ENCODE results near the gene CDK17. TPM values are rescaled to one million over a fixed set of nuclear protein-coding genes. Genes with fewer than 3 reads are reported as not detected.

CDK17 gene
- total and polyA plus RNA-seq, 9 of the 15 experiments (the other 6 are each of a cell fraction or from before 2014, with no cell fraction given), result 4.8 to 39.3 (median 21.6) TPM

DNA sequence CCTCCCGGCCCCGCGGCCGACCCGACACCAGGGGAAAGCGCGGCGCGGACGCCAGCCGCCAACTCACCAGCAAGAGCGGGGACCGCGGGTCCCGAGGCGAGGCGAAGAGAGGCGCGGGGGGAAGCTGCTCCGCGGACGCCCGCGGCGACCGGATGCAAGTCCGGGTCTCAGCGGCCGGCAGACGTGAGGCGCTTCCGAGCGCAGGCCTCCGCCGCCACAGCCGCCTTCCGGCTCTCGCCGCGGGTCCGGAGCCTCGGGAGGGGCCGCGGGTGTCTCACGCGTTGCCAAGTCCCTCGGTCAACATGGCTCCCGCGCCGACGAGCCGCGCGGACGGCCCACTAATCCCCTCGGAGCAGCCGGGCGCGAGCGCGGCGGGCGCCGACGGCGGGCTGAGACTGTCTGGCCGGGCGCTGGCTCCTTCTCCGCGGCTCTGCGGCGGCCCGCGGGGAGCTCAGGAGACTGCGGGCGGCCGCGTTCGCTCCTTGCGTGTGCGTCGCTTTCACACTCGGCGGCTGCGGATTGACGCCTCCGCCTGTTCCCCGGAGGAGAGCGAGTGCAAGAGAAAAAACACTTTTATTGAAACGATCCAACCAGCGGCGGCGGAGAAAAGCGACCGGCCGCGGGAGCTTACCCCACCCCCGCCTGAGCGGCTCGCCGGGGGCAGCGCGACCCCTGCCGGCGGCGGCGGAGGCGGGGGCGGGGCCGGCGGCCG lies at the start of gene CDK17 (continued):
- TF ChIP-seq HMGN3 (IDR thresholded peaks at IDR 0.05; ENCODE audit: borderline replicate concordance, extremely low read depth, insufficient read length, low read depth, low read length) (peak; percentile 45), MYC (IDR thresholded peaks at IDR 0.05; ENCODE audit: low read depth, low read length) (peak; percentile 53), MYC (CRISPR knock-in tag; IDR thresholded peaks at IDR 0.05; ENCODE audit: borderline replicate concordance, low read depth) (no peak), POLR2AphosphoS5 (IDR thresholded peaks at IDR 0.05; ENCODE audit: control insufficient read depth, insufficient read depth, low read depth, low read length) (peak; percentile 79; the same call in 1 of the 2 replicates), ZNF217 (CRISPR knock-in tag; IDR thresholded peaks at IDR 0.05) (no peak), GTF2F1 (IDR thresholded peaks at IDR 0.05; ENCODE audit: low read depth, low read length) (no peak), RBM15 (IDR thresholded peaks at IDR 0.05; ENCODE audit: insufficient read depth, low read length) (no peak), YY1 (IDR thresholded peaks at IDR 0.05; ENCODE audit: borderline replicate concordance in 1 of 3, control insufficient read depth in 1 of 3, extremely low read depth in 1 of 3, insufficient read depth in 3 of 3, insufficient read length in 1 of 3, insufficient replicate concordance in 2 of 3, low read depth in 1 of 3, low read length in 2 of 3) (peak; percentile 47 to 86 (median 78)), MTA3 (IDR thresholded peaks at IDR 0.05; ENCODE audit: borderline replicate concordance) (peak; percentile 52; the same call in 1 of the 2 replicates), NR2C2 (CRISPR knock-in tag; IDR thresholded peaks at IDR 0.05) (no peak), NR2C2 (tag; IDR thresholded peaks at IDR 0.05) (0 out of 2 replicates have a peak, but pooled peaks have one; percentile 4), KLF6 (CRISPR knock-in tag; IDR thresholded peaks at IDR 0.05; ENCODE audit: borderline replicate concordance) (no peak), ZNF3 (CRISPR knock-in tag; IDR thresholded peaks at IDR 0.05) (no peak), MAFG (tag; conservative IDR thresholded peaks at IDR 0.05) (no peak), ZBTB9 (CRISPR knock-in tag; IDR thresholded peaks at IDR 0.05) (peak; percentile 68; the same call in 1 of the 2 replicates), RBM34 (IDR thresholded peaks at IDR 0.05; ENCODE audit: borderline replicate concordance, insufficient read depth, low read length) (0 out of 2 replicates have a peak, but pooled peaks have one; percentile 42), GABPB2 (CRISPR knock-in tag; conservative IDR thresholded peaks at IDR 0.05) (no peak)
- TF ChIP-seq, protein P1, sequence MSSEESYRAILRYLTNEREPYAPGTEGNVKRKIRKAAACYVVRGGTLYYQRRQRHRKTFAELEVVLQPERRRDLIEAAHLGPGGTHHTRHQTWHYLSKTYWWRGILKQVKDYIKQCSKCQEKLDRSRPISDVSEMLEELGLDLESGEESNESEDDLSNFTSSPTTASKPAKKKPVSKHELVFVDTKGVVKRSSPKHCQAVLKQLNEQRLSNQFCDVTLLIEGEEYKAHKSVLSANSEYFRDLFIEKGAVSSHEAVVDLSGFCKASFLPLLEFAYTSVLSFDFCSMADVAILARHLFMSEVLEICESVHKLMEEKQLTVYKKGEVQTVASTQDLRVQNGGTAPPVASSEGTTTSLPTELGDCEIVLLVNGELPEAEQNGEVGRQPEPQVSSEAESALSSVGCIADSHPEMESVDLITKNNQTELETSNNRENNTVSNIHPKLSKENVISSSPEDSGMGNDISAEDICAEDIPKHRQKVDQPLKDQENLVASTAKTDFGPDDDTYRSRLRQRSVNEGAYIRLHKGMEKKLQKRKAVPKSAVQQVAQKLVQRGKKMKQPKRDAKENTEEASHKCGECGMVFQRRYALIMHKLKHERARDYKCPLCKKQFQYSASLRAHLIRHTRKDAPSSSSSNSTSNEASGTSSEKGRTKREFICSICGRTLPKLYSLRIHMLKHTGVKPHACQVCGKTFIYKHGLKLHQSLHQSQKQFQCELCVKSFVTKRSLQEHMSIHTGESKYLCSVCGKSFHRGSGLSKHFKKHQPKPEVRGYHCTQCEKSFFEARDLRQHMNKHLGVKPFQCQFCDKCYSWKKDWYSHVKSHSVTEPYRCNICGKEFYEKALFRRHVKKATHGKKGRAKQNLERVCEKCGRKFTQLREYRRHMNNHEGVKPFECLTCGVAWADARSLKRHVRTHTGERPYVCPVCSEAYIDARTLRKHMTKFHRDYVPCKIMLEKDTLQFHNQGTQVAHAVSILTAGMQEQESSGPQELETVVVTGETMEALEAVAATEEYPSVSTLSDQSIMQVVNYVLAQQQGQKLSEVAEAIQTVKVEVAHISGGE (CRISPR knock-in tag; IDR thresholded peaks at IDR 0.05), result peak; percentile 26 to 71 (median 41); a peak in 3 of 6 replicates
- TF ChIP-seq, protein P2, sequence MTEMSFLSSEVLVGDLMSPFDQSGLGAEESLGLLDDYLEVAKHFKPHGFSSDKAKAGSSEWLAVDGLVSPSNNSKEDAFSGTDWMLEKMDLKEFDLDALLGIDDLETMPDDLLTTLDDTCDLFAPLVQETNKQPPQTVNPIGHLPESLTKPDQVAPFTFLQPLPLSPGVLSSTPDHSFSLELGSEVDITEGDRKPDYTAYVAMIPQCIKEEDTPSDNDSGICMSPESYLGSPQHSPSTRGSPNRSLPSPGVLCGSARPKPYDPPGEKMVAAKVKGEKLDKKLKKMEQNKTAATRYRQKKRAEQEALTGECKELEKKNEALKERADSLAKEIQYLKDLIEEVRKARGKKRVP (CRISPR knock-in tag; IDR thresholded peaks at IDR 0.05), result no peak

Measured in K562 (cell line).